ENCODE results near the gene ZNF20.

- TF ChIP-seq CTCF (IDR thresholded peaks at IDR 0.05): no peak
- no peak for TF ChIP-seq POLR2A (IDR thresholded peaks at IDR 0.05)
Observed at GRCh38 chr19:12163826-12164225, 23.7 kb upstream of the ZNF20 start.
